Left renal cortex interstitium (tissue), 4 donors: ENCODE measurements around the gene BCAN. TPM values are rescaled to one million over a fixed set of nuclear protein-coding genes. Genes with fewer than 3 reads are reported as not detected.

ENCODE experiments used
- polyA plus RNA-seq, 4 donors: library from polyadenylated mRNA; unstranded; fragments of 120-200 nt; gene quantifications; one replicate each; pipeline ENCODE4 v1.2.1, GENCODE V29; 2013; ENCODE audit not compliant: insufficient read length in 4 of 4

The BCAN gene
- polyA plus RNA-seq, 4 donors, result 0.22 to 4.1 (median 0.42) TPM

Other genes with a start within 250 kb of the BCAN start
- 10 to 100 TPM; 20.8 to 32.8 (median 24.3) TPM for gene MEF2D, start 141.3 kb upstream of the BCAN start, polyA plus RNA-seq
- 10 to 100 TPM in 3 of 4 donors, 1 to 10 TPM in 1; 9.6 to 18.8 (median 14.6) TPM for gene IQGAP3, start 69.6 kb upstream of the BCAN start, polyA plus RNA-seq
- gene TTC24, start 62.4 kb upstream of the BCAN start, polyA plus RNA-seq, result 1 to 10 TPM in 3 of 4 donors, under 1 TPM in 1; 0.97 to 2.3 (median 1.4) TPM
- gene NAXE, start 50.3 kb upstream of the BCAN start, polyA plus RNA-seq, result 10 to 100 TPM; 64.7 to 86.7 (median 77.2) TPM
- gene GPATCH4, start 40.6 kb upstream of the BCAN start, polyA plus RNA-seq, result 10 to 100 TPM; 28.4 to 36.1 (median 33.7) TPM
- under 1 TPM; 0.16 to 0.62 (median 0.47) TPM for gene HAPLN2, start 22.7 kb upstream of the BCAN start, polyA plus RNA-seq
- gene NES, start 35.3 kb downstream of the BCAN start, polyA plus RNA-seq, result 100 to 1,000 TPM; 144 to 165 (median 153) TPM
- 100 to 1,000 TPM in 2 of 4 donors, 10 to 100 TPM in 2; 76.4 to 118 (median 97.9) TPM for gene CRABP2, start 63.5 kb downstream of the BCAN start, polyA plus RNA-seq
- 10 to 100 TPM; 32.9 to 52.0 (median 39.5) TPM for gene METTL25B, start 86.4 kb downstream of the BCAN start, polyA plus RNA-seq
- 10 to 100 TPM; 41.7 to 47.8 (median 44.8) TPM for gene ISG20L2, start 86.6 kb downstream of the BCAN start, polyA plus RNA-seq
- 10 to 100 TPM; 68.6 to 77.1 (median 70.2) TPM for gene MRPL24, start 99.0 kb downstream of the BCAN start, polyA plus RNA-seq
- gene HDGF, start 109.6 kb downstream of the BCAN start, polyA plus RNA-seq, result 100 to 1,000 TPM; 248 to 305 (median 272) TPM
- 100 to 1,000 TPM; 101 to 123 (median 105) TPM for gene PRCC, start 125.4 kb downstream of the BCAN start, polyA plus RNA-seq
- 1 to 10 TPM in 2 of 4 donors, under 1 TPM in 2; 0.49 to 1.6 (median 1.0) TPM for gene SH2D2A, start 174.7 kb downstream of the BCAN start, polyA plus RNA-seq
- gene INSRR, start 217.0 kb downstream of the BCAN start, polyA plus RNA-seq, result 1 to 10 TPM; 1.6 to 4.4 (median 2.0) TPM
- gene NTRK1, start 218.7 kb downstream of the BCAN start, polyA plus RNA-seq, result 1 to 10 TPM; 1.0 to 2.4 (median 1.8) TPM